Measurements from ENCODE around the gene LPO.
A peak's percentile ranks its signal among the peaks of the same experiment; 100 is the strongest.

Gene LPO

DNA sequence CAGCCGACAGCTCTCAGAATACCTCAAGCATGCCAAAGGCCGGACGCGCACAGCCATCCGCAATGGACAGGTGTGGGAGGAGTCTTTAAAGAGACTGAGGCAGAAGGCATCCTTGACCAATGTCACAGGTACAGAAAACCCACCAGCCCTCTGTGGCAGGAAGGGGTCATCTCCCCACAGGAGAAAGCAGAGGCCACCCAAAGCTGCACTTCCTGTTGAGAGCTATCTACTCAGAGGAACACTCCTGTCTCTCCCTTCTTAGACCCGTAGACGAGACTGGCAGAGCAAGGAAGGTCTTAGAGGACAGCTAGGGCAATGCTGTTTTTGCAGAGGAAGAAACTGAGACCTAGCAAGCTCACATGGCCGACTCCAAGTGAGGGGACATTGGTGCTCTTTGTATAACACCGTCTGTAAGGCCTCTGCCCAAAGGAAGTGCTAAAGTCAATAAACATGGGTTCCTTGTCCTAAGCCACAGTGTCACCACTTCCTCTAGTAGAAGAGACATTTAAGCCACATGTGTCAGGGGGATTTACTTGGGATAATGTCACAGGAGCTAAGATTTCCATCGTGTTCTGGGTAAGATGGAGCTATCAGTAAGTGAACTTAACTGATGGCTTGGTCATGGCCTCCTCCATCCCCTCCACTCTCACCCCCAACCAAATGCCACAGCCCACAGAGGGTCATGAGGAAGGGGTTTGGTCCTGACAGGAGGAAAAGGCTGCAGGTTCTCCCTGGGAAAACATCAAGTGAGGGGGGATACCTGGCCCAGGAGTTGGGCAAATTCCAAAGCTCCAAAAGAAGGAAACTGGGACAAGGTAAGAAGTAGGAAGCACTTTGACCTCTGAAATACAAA lies 9.4 kb downstream of the LPO start:
- ChIA-PET POLR2A (no interaction called here), CTCF (interaction anchor here (1.1 to 4.9 kb wide), 16 partner anchors 9 to 267 kb away, joined by 3 to 84 read pairs (median 4); partner anchors contain the start of genes LPO, MPO, MTMR4 and RNF43)
- TF ChIP-seq, protein P1, sequence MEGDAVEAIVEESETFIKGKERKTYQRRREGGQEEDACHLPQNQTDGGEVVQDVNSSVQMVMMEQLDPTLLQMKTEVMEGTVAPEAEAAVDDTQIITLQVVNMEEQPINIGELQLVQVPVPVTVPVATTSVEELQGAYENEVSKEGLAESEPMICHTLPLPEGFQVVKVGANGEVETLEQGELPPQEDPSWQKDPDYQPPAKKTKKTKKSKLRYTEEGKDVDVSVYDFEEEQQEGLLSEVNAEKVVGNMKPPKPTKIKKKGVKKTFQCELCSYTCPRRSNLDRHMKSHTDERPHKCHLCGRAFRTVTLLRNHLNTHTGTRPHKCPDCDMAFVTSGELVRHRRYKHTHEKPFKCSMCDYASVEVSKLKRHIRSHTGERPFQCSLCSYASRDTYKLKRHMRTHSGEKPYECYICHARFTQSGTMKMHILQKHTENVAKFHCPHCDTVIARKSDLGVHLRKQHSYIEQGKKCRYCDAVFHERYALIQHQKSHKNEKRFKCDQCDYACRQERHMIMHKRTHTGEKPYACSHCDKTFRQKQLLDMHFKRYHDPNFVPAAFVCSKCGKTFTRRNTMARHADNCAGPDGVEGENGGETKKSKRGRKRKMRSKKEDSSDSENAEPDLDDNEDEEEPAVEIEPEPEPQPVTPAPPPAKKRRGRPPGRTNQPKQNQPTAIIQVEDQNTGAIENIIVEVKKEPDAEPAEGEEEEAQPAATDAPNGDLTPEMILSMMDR (IDR thresholded peaks at IDR 0.05; ENCODE audit: control extremely low read depth, extremely low read depth, low read depth, missing control alignments), result no peak
- no peak for DNase-seq (ENCODE audit: extremely low spot score)

- ChIA-PET CTCF (interaction anchor here (0.6 to 4.9 kb wide), 24 partner anchors 9 to 201 kb away, joined by 3 to 84 read pairs (median 6); partner anchors contain the start of genes LPO and MKS1), POLR2A (no interaction called here)
- no peak for DNase-seq (ENCODE audit: extremely low spot score)
- TF ChIP-seq, protein P1 (IDR thresholded peaks at IDR 0.05; ENCODE audit: control extremely low read depth, extremely low read depth, low read depth, missing control alignments), result no peak
Observed at GRCh38 chr17:58248955-58249269, 10.5 kb downstream of the LPO start.

DNA sequence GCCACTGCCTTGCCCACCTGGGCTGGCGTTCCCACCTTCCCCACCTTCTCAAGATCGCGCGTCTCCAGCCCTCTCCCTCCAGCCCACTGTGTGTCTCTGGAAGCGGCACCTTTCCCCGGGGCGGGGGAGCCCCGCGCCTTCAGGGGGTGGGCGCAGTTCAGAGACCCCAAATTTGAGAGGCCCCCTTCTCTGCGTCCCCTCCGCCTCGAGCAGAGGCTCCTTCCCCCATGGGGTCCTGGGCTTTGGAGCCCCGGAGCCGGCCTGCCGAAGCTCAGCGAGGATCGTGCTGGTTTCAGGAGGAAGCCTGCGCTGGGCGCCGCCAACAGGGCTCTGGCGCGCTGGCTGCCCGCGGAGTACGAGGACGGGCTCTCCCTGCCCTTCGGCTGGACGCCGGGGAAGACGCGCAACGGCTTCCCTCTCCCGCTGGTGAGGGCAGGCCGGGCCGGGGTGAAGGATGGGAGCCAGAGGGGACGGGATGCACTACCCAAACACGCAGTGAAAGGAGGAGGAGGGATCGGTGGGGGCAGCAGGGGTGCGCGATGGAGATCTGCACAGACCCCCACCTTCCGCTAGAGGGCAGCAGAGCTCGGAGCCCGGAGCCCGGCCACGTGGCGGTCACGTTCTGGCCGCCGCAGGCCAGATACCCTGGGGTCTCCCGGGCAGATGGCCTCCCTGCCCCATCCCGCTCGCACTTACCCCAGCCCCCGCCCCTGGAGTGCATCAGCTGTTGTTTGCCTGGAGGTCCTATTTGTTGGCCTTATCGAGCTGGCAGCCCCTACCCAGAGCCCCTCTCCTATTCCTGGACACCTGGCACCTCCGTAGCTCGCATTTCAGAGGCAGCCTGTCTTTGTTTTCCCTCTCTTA lies 11.1 kb downstream of the LPO start:
- POLR2A ChIA-PET, result no interaction called here
- CTCF ChIA-PET, result interaction anchor here (0.6 to 4.9 kb wide), 47 partner anchors 8 to 457 kb away, joined by 3 to 84 read pairs (median 4); partner anchors contain the start of genes HSF5, LPO, MKS1 and RNF43
- peak; percentile 95 for DNase-seq (ENCODE audit: extremely low spot score)
- TF ChIP-seq, protein P1 (IDR thresholded peaks at IDR 0.05; ENCODE audit: control extremely low read depth, extremely low read depth, low read depth, missing control alignments), result peak; percentile 83

DNA sequence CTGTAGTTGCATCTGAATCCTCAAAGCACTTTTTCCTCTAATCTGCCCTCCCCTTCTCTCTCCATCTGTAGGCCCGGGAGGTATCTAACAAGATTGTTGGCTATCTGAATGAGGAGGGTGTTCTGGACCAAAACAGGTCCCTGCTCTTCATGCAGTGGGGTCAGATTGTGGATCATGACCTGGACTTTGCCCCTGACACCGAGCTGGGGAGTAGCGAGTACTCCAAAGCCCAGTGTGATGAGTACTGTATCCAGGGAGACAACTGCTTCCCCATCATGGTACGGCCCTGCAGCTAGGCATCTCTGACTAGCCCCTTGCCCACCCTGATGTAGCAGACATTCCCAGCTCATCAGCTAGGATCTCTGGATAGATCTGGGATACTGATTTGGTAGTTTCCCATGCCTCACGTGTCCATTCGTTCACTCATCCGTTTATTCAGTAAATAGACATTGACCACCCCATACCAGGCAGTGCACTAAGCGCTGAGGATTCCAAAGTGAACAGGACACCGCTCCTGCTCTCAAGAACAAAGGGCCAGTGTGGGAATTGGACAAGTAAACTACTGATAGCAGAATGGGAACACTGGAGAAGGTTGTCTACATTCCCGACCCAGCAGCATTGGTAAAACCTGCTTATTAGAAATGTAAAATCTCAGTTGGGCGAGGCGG lies 12.1 kb downstream of the LPO start:
- CTCF ChIA-PET, result interaction anchor here (0.6 to 4.9 kb wide), 46 partner anchors 8 to 456 kb away, joined by 3 to 84 read pairs (median 4); partner anchors contain the start of genes HSF5, LPO, MKS1 and RNF43
- POLR2A ChIA-PET, result interaction anchor here (0.7 kb wide), 1 partner anchor 82 kb away, joined by 3 read pairs; no protein-coding TSS in a partner anchor
- TF ChIP-seq, protein P1 (IDR thresholded peaks at IDR 0.05; ENCODE audit: control extremely low read depth, extremely low read depth, low read depth, missing control alignments), result no peak

GRCh38 chr17:58252141-58252540 lies 13.8 kb downstream of the LPO start:
- POLR2A ChIA-PET, result interaction anchor here (0.6 kb wide), 1 partner anchor 379 kb away, joined by 6 read pairs; no protein-coding TSS in a partner anchor
- no peak for DNase-seq (ENCODE audit: extremely low spot score)
- TF ChIP-seq, protein P1 (IDR thresholded peaks at IDR 0.05; ENCODE audit: control extremely low read depth, extremely low read depth, low read depth, missing control alignments), result no peak
- CTCF ChIA-PET, result interaction anchor here (0.8 to 1.6 kb wide), 2 partner anchors 65 to 165 kb away, joined by 3 to 7 read pairs; partner anchors contain the start of gene RNF43

More for the DNA sequence above, 12.1 kb downstream of the LPO start:
- DNase-seq (ENCODE audit: extremely low spot score), result no peak
